Measurements from ENCODE around the gene SCFD2. TPM values are rescaled to one million over a fixed set of nuclear protein-coding genes. Genes with fewer than 3 reads are reported as not detected.

Gene SCFD2
- total RNA-seq, 1 experiment from 2014 or later: 36.6 TPM

DNA sequence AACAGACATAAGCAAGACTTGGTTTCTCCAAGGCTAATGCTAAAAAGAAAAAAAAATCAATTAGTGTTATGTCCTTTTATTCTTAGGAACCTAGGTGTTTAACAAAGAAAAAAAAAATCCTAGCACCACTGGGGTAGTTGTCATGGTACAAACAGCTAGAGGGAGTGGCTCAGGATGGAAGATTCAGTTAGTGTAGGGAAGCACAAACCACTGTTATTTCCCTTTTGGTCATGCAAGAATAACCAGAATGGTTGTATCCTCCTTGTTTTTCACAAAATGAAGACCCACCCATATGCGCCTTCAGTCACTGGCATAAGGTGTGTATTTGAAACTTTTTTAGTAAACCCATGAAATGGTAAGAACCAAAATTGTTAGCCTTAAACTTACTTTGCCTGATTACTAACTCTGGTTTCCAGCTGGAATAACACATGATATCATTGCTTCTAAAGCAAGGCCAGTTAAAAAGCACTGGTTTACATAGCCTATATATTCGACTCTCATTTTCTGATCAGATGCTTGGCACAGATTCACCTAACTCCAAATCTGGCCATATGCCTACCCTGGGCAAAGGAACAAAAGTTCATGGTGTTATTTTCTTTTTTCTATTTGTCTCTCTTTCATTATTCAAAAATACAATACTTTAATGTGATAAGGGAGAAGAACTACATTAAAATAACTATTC is 132.6 kb downstream of the SCFD2 start:
- Histone ChIP-seq H4K20me1 (ENCODE audit: low read length) (no peaks in the 10 kb centered on the region), H3K4me2 (ENCODE audit: low read length) (no peak overlapping the region), H3K79me2 (ENCODE audit: low read length) (no peaks in the 10 kb centered on the region), H3K4me1 (ENCODE audit: insufficient read depth, low read length) (no peaks in the 10 kb centered on the region), H2AFZ (ENCODE audit: low read length) (no peak overlapping the region), H3K4me3 (ENCODE audit: low read length) (no peak overlapping the region), H3K27ac (ENCODE audit: low read length) (no peak overlapping the region), H3K9ac (ENCODE audit: low read length) (no peak overlapping the region), H3K9me2 (replicated peaks; ENCODE audit: low read length) (no peaks in the 10 kb centered on the region), H3K27me3 (ENCODE audit: low read length) (no peaks in the 10 kb centered on the region), H3F3A (ENCODE audit: low read length, unreplicated experiment) (no peaks in the 10 kb centered on the region), H3K36me3 (ENCODE audit: low read depth, low read length) (0 out of 2 replicates have a peak, but pooled peaks cover 2% of the 10 kb centered on the region), H3K9me3 (ENCODE audit: low read length) (no peaks in the 10 kb centered on the region)
- intact Hi-C loops (cut with micrococcal nuclease): no loop called here
- no peak for ATAC-seq
- BruUV-seq (replicated peaks): no TSS peak
- TF ChIP-seq EZH2 (IDR thresholded peaks at IDR 0.05; ENCODE audit: low read length, unreplicated experiment): no peak
- TF ChIP-seq EZH2phosphoT487 (IDR thresholded peaks at IDR 0.05; ENCODE audit: borderline replicate concordance, low read length): no peak
- TF ChIP-seq, protein P1, sequence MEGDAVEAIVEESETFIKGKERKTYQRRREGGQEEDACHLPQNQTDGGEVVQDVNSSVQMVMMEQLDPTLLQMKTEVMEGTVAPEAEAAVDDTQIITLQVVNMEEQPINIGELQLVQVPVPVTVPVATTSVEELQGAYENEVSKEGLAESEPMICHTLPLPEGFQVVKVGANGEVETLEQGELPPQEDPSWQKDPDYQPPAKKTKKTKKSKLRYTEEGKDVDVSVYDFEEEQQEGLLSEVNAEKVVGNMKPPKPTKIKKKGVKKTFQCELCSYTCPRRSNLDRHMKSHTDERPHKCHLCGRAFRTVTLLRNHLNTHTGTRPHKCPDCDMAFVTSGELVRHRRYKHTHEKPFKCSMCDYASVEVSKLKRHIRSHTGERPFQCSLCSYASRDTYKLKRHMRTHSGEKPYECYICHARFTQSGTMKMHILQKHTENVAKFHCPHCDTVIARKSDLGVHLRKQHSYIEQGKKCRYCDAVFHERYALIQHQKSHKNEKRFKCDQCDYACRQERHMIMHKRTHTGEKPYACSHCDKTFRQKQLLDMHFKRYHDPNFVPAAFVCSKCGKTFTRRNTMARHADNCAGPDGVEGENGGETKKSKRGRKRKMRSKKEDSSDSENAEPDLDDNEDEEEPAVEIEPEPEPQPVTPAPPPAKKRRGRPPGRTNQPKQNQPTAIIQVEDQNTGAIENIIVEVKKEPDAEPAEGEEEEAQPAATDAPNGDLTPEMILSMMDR (conservative IDR thresholded peaks at IDR 0.05; ENCODE audit: low read depth, low read length): no peak
- no peak for DNase-seq
- CTCF ChIA-PET: no interaction called here
- POLR2A ChIA-PET (ENCODE audit: unreplicated experiment): no interaction called here

DNA sequence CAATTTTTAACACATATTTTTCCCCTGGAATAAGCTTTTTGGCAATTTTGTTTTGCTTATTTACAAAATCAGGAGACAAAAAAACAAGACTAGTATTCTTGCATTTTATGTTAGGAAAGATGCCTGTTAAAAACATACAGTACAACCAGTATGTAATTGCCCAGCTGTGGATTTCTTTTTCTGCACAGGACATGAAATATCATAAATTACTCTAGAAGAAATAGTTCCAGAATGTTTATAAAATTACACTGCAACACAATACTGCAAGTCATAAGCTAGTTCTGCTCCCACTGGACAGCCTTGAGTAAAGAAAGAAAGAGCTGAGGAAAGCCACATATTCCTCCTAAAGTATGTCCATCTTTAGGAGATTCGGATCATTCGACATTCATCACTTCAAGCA is 133.5 kb downstream of the SCFD2 start:
- H3F3A ChIP-seq (ENCODE audit: low read length, unreplicated experiment): no peaks in the 10 kb centered on the region
- intact Hi-C loops (cut with micrococcal nuclease): no loop called here
- H4K20me1 ChIP-seq (ENCODE audit: low read length): no peaks in the 10 kb centered on the region
- H3K36me3 ChIP-seq (ENCODE audit: low read depth, low read length): 0 out of 2 replicates have a peak, but pooled peaks cover 2% of the 10 kb centered on the region
- no peak overlapping the region for H3K9ac ChIP-seq (ENCODE audit: low read length)
- ChIA-PET POLR2A (ENCODE audit: unreplicated experiment) (no interaction called here), CTCF (no interaction called here)
- no TSS peak for BruUV-seq (replicated peaks)
- H3K4me3 ChIP-seq (ENCODE audit: low read length): no peak overlapping the region
- no peak for ATAC-seq
- no peak overlapping the region for H3K27ac ChIP-seq (ENCODE audit: low read length)
- no peak for DNase-seq
- TF ChIP-seq, protein P1 (conservative IDR thresholded peaks at IDR 0.05; ENCODE audit: low read depth, low read length): no peak
- TF ChIP-seq EZH2phosphoT487 (IDR thresholded peaks at IDR 0.05; ENCODE audit: borderline replicate concordance, low read length) (no peak), EZH2 (IDR thresholded peaks at IDR 0.05; ENCODE audit: low read length, unreplicated experiment) (no peak)
- no peaks in the 10 kb centered on the region for H3K27me3 ChIP-seq (ENCODE audit: low read length)
- H3K4me2 ChIP-seq (ENCODE audit: low read length): no peak overlapping the region
- no peak overlapping the region for H2AFZ ChIP-seq (ENCODE audit: low read length)
- H3K79me2 ChIP-seq (ENCODE audit: low read length): no peaks in the 10 kb centered on the region
- peaks cover 8% of the 10 kb centered on the region; the same call in 1 of the 2 replicates for H3K4me1 ChIP-seq (ENCODE audit: insufficient read depth, low read length)
- H3K9me3 ChIP-seq (ENCODE audit: low read length): no peaks in the 10 kb centered on the region
- H3K9me2 ChIP-seq (replicated peaks; ENCODE audit: low read length): no peaks in the 10 kb centered on the region

DNA sequence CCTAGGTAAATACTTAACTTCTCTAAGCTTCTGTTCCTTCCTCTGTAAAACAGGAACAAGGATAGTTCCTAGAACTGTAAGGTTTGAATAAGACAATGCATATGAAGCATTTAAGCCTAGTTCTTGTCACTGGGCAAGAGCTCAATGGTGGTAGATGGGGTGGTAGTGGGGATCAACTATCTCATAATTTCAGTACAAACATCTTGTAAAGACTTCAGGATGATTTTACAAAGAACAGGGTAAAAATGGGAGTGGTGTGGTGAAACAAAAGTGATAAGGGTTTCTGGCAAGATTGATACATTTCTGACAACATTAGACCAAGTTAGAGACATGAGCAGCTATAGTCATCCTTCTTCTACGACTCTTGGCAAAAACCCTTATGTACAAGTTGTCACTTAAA is 137.8 kb downstream of the SCFD2 start:
- no TSS peak for BruUV-seq (replicated peaks)
- 0 out of 2 replicates have a peak, but pooled peaks cover 2% of the 10 kb centered on the region for H3K36me3 ChIP-seq (ENCODE audit: low read depth, low read length)
- no peak overlapping the region for H3K27ac ChIP-seq (ENCODE audit: low read length)
- peak; percentile 22; the same call in 1 of the 2 replicates for ATAC-seq
- ChIA-PET POLR2A (ENCODE audit: unreplicated experiment) (no interaction called here), CTCF (interaction anchor here (0.6 kb wide), 1 partner anchor 86 kb away, joined by 3 read pairs; no protein-coding TSS in a partner anchor)
- H3K9ac ChIP-seq (ENCODE audit: low read length): no peak overlapping the region
- no peaks in the 10 kb centered on the region for H3K9me3 ChIP-seq (ENCODE audit: low read length)
- H3K27me3 ChIP-seq (ENCODE audit: low read length): no peaks in the 10 kb centered on the region
- no peak for DNase-seq
- no peak overlapping the region for H2AFZ ChIP-seq (ENCODE audit: low read length)
- no peaks in the 10 kb centered on the region for H3K9me2 ChIP-seq (replicated peaks; ENCODE audit: low read length)
- no peaks in the 10 kb centered on the region for H4K20me1 ChIP-seq (ENCODE audit: low read length)
- H3K4me3 ChIP-seq (ENCODE audit: low read length): no peak overlapping the region
- no peaks in the 10 kb centered on the region for H3F3A ChIP-seq (ENCODE audit: low read length, unreplicated experiment)
- H3K4me2 ChIP-seq (ENCODE audit: low read length): no peak overlapping the region
- H3K79me2 ChIP-seq (ENCODE audit: low read length): no peaks in the 10 kb centered on the region
- peaks cover 9% of the 10 kb centered on the region; the same call in 1 of the 2 replicates for H3K4me1 ChIP-seq (ENCODE audit: insufficient read depth, low read length)
- intact Hi-C loops (cut with micrococcal nuclease): no loop called here
- TF ChIP-seq EZH2 (IDR thresholded peaks at IDR 0.05; ENCODE audit: low read length, unreplicated experiment) (no peak), EZH2phosphoT487 (IDR thresholded peaks at IDR 0.05; ENCODE audit: borderline replicate concordance, low read length) (no peak)
- TF ChIP-seq, protein P1 (conservative IDR thresholded peaks at IDR 0.05; ENCODE audit: low read depth, low read length): no peak

Data from PC-3 (cell line).